Measurements from ENCODE around the gene PRUNE2. TPM values are rescaled to one million over a fixed set of nuclear protein-coding genes. Genes with fewer than 3 reads are reported as not detected.

Gene PRUNE2
- total and polyA plus RNA-seq, 4 donors: 1.3 to 4.5 (median 1.6) TPM

DNA sequence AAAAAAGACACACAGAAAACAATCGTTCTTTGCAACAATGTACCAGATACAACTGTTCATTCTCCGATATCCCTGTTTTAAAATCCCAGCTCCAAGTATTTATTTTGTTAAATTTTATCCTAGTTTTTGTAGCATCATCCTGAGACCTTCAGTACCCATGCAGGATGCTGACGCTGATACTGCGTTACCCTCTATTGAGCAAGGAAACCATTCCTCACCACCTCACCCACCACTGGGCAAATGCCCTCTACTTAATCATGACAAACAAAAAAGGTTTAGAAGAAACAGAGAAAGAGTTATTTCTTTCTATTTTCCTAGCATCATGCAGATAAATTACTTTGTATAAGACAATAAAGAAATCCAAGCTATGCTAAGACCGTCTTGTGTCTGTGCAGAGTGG is 277.8 kb downstream of the PRUNE2 start:
- Histone ChIP-seq H3K36me3 (ENCODE audit: control insufficient read depth in 4 of 4, insufficient read depth in 3 of 4, low read depth in 1 of 4, low read length in 3 of 4) (no peaks in the 10 kb centered on the region), H3K9me3 (ENCODE audit: control insufficient read depth in 4 of 4, low read length in 3 of 4) (no peaks in the 10 kb centered on the region), H3K27ac (ENCODE audit: low read depth in 1 of 2, low read length in 2 of 2) (no peak overlapping the region), H3K4me3 (ENCODE audit: low read depth in 1 of 3, low read length in 3 of 3) (no peak overlapping the region), H3K4me1 (ENCODE audit: control insufficient read depth in 4 of 4, insufficient read depth in 4 of 4, low read length in 3 of 4) (no peaks in the 10 kb centered on the region), H3K27me3 (ENCODE audit: control insufficient read depth in 4 of 4, insufficient read depth in 4 of 4, low read length in 3 of 4) (no peaks in the 10 kb centered on the region), H3K9ac (ENCODE audit: low read depth in 1 of 2, low read length in 2 of 2) (no peak overlapping the region)
- TF ChIP-seq, protein P1, sequence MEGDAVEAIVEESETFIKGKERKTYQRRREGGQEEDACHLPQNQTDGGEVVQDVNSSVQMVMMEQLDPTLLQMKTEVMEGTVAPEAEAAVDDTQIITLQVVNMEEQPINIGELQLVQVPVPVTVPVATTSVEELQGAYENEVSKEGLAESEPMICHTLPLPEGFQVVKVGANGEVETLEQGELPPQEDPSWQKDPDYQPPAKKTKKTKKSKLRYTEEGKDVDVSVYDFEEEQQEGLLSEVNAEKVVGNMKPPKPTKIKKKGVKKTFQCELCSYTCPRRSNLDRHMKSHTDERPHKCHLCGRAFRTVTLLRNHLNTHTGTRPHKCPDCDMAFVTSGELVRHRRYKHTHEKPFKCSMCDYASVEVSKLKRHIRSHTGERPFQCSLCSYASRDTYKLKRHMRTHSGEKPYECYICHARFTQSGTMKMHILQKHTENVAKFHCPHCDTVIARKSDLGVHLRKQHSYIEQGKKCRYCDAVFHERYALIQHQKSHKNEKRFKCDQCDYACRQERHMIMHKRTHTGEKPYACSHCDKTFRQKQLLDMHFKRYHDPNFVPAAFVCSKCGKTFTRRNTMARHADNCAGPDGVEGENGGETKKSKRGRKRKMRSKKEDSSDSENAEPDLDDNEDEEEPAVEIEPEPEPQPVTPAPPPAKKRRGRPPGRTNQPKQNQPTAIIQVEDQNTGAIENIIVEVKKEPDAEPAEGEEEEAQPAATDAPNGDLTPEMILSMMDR (IDR thresholded peaks at IDR 0.05; ENCODE audit: low read depth, low read length, missing input control): no peak
- no peak for TF ChIP-seq TAF1 (conservative IDR thresholded peaks at IDR 0.05)
- TF ChIP-seq, protein P2, sequence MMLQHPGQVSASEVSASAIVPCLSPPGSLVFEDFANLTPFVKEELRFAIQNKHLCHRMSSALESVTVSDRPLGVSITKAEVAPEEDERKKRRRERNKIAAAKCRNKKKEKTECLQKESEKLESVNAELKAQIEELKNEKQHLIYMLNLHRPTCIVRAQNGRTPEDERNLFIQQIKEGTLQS (IDR thresholded peaks at IDR 0.05): no peak
- no peak for TF ChIP-seq GABPA (IDR thresholded peaks at IDR 0.05 in 1 of 2, conservative IDR thresholded peaks at IDR 0.05 in 1 of 2)
- no peak for TF ChIP-seq RAD21 (IDR thresholded peaks at IDR 0.05)
- TF ChIP-seq JUND (IDR thresholded peaks at IDR 0.05): no peak
- no peak for TF ChIP-seq FOXA1 (IDR thresholded peaks at IDR 0.05)
- 93% methylated on average over 5 of the region's 5 CpGs for WGBS
- no peak for DNase-seq (ENCODE audit: low spot score)

DNA sequence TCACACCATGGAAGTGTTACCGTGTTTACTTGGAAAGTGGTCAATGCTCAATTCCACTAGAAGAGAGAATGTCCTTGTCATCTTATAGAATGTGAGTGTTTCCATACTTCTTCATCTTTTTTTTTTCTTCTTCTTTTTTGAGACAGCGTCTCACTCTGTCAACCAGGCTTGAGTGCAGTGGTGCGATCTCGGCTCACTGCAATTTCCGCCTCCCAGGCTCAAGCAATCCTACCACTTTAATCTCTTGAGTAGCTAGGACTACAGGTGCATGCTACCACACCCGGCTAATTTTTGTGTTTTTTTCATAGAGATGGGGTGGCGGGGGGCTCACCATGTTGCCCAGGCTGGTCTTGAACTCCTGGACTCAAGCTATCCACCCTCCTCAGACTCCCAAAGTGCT is 278.9 kb downstream of the PRUNE2 start:
- no peaks in the 10 kb centered on the region for H3K4me1 ChIP-seq (ENCODE audit: control insufficient read depth in 4 of 4, insufficient read depth in 4 of 4, low read length in 3 of 4)
- 90% methylated on average over 7 of the region's 7 CpGs for WGBS
- DNase-seq (ENCODE audit: low spot score): no peak

DNA sequence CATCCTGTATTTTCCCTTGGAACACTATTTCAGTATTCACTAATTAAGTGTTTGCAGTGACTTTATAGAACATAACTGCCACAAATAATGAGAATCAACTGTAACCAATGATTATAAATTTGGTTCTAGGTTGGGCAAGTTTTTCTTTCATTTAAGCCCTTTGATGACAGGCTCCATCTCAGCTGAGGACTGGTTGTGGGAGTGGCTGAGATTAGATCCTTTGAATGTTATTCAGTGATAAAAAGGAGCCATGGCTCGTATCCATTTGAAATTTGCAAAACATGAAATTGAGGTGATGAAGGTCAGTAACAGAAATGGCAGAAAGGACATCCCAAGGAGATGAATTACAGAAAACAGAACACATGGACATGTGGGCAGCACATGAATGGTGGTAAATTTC is 279.8 kb downstream of the PRUNE2 start:
- no peak overlapping the region for H3K27ac ChIP-seq (ENCODE audit: low read depth in 1 of 2, low read length in 2 of 2)
- no peaks in the 10 kb centered on the region for H3K9me3 ChIP-seq (ENCODE audit: control insufficient read depth in 4 of 4, low read length in 3 of 4)
- H3K4me1 ChIP-seq (ENCODE audit: control insufficient read depth in 4 of 4, insufficient read depth in 4 of 4, low read length in 3 of 4): no peaks in the 10 kb centered on the region
- no peaks in the 10 kb centered on the region for H3K27me3 ChIP-seq (ENCODE audit: control insufficient read depth in 4 of 4, insufficient read depth in 4 of 4, low read length in 3 of 4)
- DNase-seq (ENCODE audit: low spot score): no peak
- no peaks in the 10 kb centered on the region for H3K36me3 ChIP-seq (ENCODE audit: control insufficient read depth in 4 of 4, insufficient read depth in 3 of 4, low read depth in 1 of 4, low read length in 3 of 4)
- no peak overlapping the region for H3K9ac ChIP-seq (ENCODE audit: low read depth in 1 of 2, low read length in 2 of 2)
- 66% methylated on average over 1 of the region's 1 CpG for WGBS
- H3K4me3 ChIP-seq (ENCODE audit: low read depth in 1 of 3, low read length in 3 of 3): no peak overlapping the region
- TF ChIP-seq ZBTB33 (IDR thresholded peaks at IDR 0.05): no peak
- no peak for TF ChIP-seq GABPA (IDR thresholded peaks at IDR 0.05 in 1 of 2, conservative IDR thresholded peaks at IDR 0.05 in 1 of 2)
- TF ChIP-seq EGR1 (IDR thresholded peaks at IDR 0.05; ENCODE audit: low read depth in 2 of 2): no peak
- TF ChIP-seq FOXA1 (IDR thresholded peaks at IDR 0.05): no peak
- TF ChIP-seq JUND (IDR thresholded peaks at IDR 0.05): no peak
- TF ChIP-seq FOXA2 (IDR thresholded peaks at IDR 0.05): no peak
- no peak for TF ChIP-seq HNF4A (conservative IDR thresholded peaks at IDR 0.05)
- no peak for TF ChIP-seq SP1 (IDR thresholded peaks at IDR 0.05)
- no peak for TF ChIP-seq HNF4G (IDR thresholded peaks at IDR 0.05)
- TF ChIP-seq, protein P1 (IDR thresholded peaks at IDR 0.05; ENCODE audit: low read depth, low read length, missing input control): no peak

More for the DNA sequence above, 278.9 kb downstream of the PRUNE2 start:
- H3K9ac ChIP-seq (ENCODE audit: low read depth in 1 of 2, low read length in 2 of 2): no peak overlapping the region
- no peak overlapping the region for H3K4me3 ChIP-seq (ENCODE audit: low read depth in 1 of 3, low read length in 3 of 3)
- H3K9me3 ChIP-seq (ENCODE audit: control insufficient read depth in 4 of 4, low read length in 3 of 4): no peaks in the 10 kb centered on the region
- TF ChIP-seq, protein P2 (IDR thresholded peaks at IDR 0.05): no peak
- TF ChIP-seq FOXA2 (IDR thresholded peaks at IDR 0.05) (no peak), YY1 (IDR thresholded peaks at IDR 0.05) (no peak), RXRA (IDR thresholded peaks at IDR 0.05) (no peak), EGR1 (IDR thresholded peaks at IDR 0.05; ENCODE audit: low read depth in 2 of 2) (no peak), RAD21 (IDR thresholded peaks at IDR 0.05) (no peak)
- TF ChIP-seq, protein P1 (IDR thresholded peaks at IDR 0.05; ENCODE audit: low read depth, low read length, missing input control): no peak
- no peaks in the 10 kb centered on the region for H3K36me3 ChIP-seq (ENCODE audit: control insufficient read depth in 4 of 4, insufficient read depth in 3 of 4, low read depth in 1 of 4, low read length in 3 of 4)
- no peak overlapping the region for H3K27ac ChIP-seq (ENCODE audit: low read depth in 1 of 2, low read length in 2 of 2)
- H3K27me3 ChIP-seq (ENCODE audit: control insufficient read depth in 4 of 4, insufficient read depth in 4 of 4, low read length in 3 of 4): no peaks in the 10 kb centered on the region
